ENCODE results near the gene TRIM37.
A peak's percentile ranks its signal among the peaks of the same experiment; 100 is the strongest.

TRIM37 gene

DNA sequence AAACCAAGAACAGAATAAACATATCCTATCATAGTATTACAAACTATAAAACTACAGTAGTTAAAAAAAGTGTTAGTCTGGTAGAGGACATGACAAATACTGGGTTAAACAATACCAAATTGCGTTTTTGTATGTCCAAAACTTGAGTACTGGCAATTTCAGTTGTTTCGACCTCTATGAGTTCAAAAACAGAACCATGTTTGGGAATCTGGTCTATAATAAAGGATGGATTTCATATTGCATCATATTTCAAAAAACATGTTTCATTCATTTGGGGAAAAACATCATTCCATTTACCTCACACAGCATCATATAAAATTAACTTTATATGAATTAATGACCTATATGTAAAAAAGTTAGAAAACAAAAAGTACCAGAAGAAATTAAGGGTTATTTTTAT is 81.8 kb downstream of the TRIM37 start:
- DNase-seq (ENCODE audit: low read depth), result no peak
- H3K4me3 ChIP-seq (ENCODE audit: low read depth, low read length), result no peak overlapping the region
- TF ChIP-seq CTCF (conservative IDR thresholded peaks at IDR 0.05; ENCODE audit: low read depth, low read length), result no peak

- no peak for TF ChIP-seq CTCF (conservative IDR thresholded peaks at IDR 0.05; ENCODE audit: low read depth, low read length)
- no peak for DNase-seq (ENCODE audit: low read depth)
- H3K4me3 ChIP-seq (ENCODE audit: low read depth, low read length), result no peak overlapping the region
Observed at GRCh38 chr17:59018019-59018418, 88.7 kb downstream of the TRIM37 start.

DNA sequence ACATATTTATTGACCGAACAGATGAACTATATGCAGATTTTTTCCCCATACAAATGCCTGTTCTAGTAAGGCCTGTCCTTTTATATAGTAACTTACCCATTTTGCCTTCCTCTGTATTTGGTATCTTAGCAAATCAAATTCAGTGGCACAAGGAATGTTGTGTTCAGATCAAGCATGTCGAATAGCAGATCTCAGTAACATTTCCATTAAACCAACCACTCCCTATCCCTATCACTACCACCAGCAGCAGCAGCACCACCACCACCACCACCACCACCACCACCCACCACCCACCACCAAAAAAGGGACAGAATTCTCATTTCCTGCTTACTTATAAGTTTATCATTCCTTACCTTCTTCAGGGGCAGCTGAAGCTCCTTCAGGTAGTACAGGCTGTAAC is 94.7 kb downstream of the TRIM37 start:
- DNase-seq (ENCODE audit: low read depth), result no peak
- no peak overlapping the region for H3K4me3 ChIP-seq (ENCODE audit: low read depth, low read length)
- no peak for TF ChIP-seq CTCF (conservative IDR thresholded peaks at IDR 0.05; ENCODE audit: low read depth, low read length)

GRCh38 chr17:59010026-59010425 is 96.7 kb downstream of the TRIM37 start:
- H3K4me3 ChIP-seq (ENCODE audit: low read depth, low read length), result no peak overlapping the region
- no peak for DNase-seq (ENCODE audit: low read depth)
- TF ChIP-seq CTCF (conservative IDR thresholded peaks at IDR 0.05; ENCODE audit: low read depth, low read length), result no peak

- no peak for DNase-seq (ENCODE audit: low read depth)
- TF ChIP-seq CTCF (conservative IDR thresholded peaks at IDR 0.05; ENCODE audit: low read depth, low read length), result no peak
- H3K4me3 ChIP-seq (ENCODE audit: low read depth, low read length), result no peak overlapping the region
Observed at GRCh38 chr17:59008737-59009136, 97.9 kb downstream of the TRIM37 start.

DNA sequence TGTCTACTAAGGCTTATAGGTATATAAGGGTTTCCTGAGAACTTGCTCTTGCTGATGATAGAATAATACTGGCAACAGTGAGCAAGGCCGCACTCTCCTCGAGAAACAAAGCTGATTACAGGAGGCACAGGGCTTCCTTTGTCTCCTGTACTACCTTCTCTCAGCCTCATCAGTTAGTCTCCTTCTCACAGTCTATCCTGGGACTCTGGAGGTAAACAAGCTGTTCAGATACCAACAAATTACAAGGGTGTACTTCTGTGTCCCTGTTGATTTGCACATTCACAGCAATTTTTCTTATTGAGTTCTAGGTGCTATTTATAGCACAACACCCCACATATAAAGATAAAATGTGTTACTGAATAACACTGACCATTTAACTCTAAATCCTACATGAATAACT is 98.7 kb downstream of the TRIM37 start:
- no peak overlapping the region for H3K4me3 ChIP-seq (ENCODE audit: low read depth, low read length)
- TF ChIP-seq CTCF (conservative IDR thresholded peaks at IDR 0.05; ENCODE audit: low read depth, low read length), result no peak
- no peak for DNase-seq (ENCODE audit: low read depth)

GRCh38 chr17:59004338-59005111 is 102.2 kb downstream of the TRIM37 start:
- H3K4me3 ChIP-seq (ENCODE audit: low read depth, low read length), result no peak overlapping the region
- TF ChIP-seq CTCF (conservative IDR thresholded peaks at IDR 0.05; ENCODE audit: low read depth, low read length), result peak; percentile 97
- peak; percentile 76 for DNase-seq (ENCODE audit: low read depth)

Measured in choroid plexus epithelial cell (primary cell).